GM19351 (cell line): ENCODE data around the gene KCNJ15.

ENCODE experiments used
- ATAC-seq: cut with Tn5 transposase; IDR thresholded peaks from one replicate; pipeline ENCODE4 v1.9.1; 2021; ENCODE audit warnings: mild to moderate bottlenecking, moderate library complexity; ENCODE audit not compliant: unreplicated experiment

The KCNJ15 gene

GRCh38 chr21:38352536-38353219, 95.9 kb downstream of the KCNJ15 start:
- ATAC-seq: no peak

- no peak for ATAC-seq
Observed at GRCh38 chr21:38354231-38354630, 97.4 kb downstream of the KCNJ15 start.

GRCh38 chr21:38354746-38355145, 98.0 kb downstream of the KCNJ15 start:
- ATAC-seq: no peak

- no peak for ATAC-seq
Observed at GRCh38 chr21:38355353-38355752, 98.6 kb downstream of the KCNJ15 start.

- ATAC-seq: peak; percentile 82
Observed at GRCh38 chr21:38355992-38356781, 99.4 kb downstream of the KCNJ15 start.
